Esophagus squamous epithelium (tissue), 4 donors: ENCODE data around the gene TMEM19.

Source experiments
- CTCF ChIP-seq, 6 experiments: fragments of 450-650 bp in 4 of 6; fragments of 200-600 bp in 2 of 6; sonication (generic) in 2 of 6; IDR thresholded peaks; one replicate each; pipeline ENCODE4 v1.5.1; 2016 to 2019; ENCODE audit warnings: antibody characterized with exemption in 6 of 6, mild to moderate bottlenecking in 4 of 6, moderate library complexity in 4 of 6
- POLR2A ChIP-seq, 4 donors: fragments of 450-650 bp; IDR thresholded peaks; one replicate each; pipeline ENCODE4 v1.6.1; 2017; ENCODE audit warnings: antibody characterized with exemption in 4 of 4, mild to moderate bottlenecking in 4 of 4, moderate library complexity in 3 of 4

- TF ChIP-seq CTCF (IDR thresholded peaks at IDR 0.05) (no peak), POLR2A (IDR thresholded peaks at IDR 0.05) (no peak)
Observed at GRCh38 chr12:71731439-71732356, 45.8 kb downstream of the TMEM19 start.
